GM12878 (cell line): ENCODE data around the gene GOLGA6A. TPM values are rescaled to one million over a fixed set of nuclear protein-coding genes. Genes with fewer than 3 reads are reported as not detected.

Source experiments
- ATAC-seq: fragments of 200-7000 bp; cut with Tn5 transposase; 3 replicates; pipeline ENCODE4 v1.9.1; 2020; ENCODE audit warnings: mild to moderate bottlenecking, moderate library complexity
- BruUV-seq: library from RNA; stranded (reverse); fragments of 400-500 nt; replicated peaks from 2 replicates; lab custom pipeline; 2021; lab: Mats Ljungman, UMichigan
- CTCF ChIA-PET: fragments of 300-600 bp; sonication (Branson Sonifier 250); formaldehyde crosslinking; extraction: SDS; loops from one replicate; lab custom pipeline; 2021; ENCODE audit warnings: inconsistent platforms; lab: Yijun Ruan, JAX
- POLR2A ChIA-PET: fragments of 350-600 bp; formaldehyde crosslinking; extraction: SDS; loops from one replicate; lab custom pipeline; 2021; ENCODE audit warnings: inconsistent platforms; lab: Charles Lee
- RAD21 ChIA-PET: fragments of 300-600 bp; sonication (Branson Sonifier 250); formaldehyde crosslinking; loops from one replicate; lab custom pipeline; 2023; ENCODE audit warnings: antibody characterized with exemption; ENCODE audit not compliant: unreplicated experiment; lab: Charles Lee
- SMC1A ChIA-PET: fragments of 300-600 bp; sonication (Branson Sonifier 250); formaldehyde crosslinking; loops from one replicate; lab custom pipeline; 2023; ENCODE audit not compliant: unreplicated experiment, uncharacterized antibody; lab: Charles Lee
- DNase-seq: peaks from one replicate; pipeline ENCODE4 v3.0.0-alpha.2; 2011; ENCODE audit warnings: low read depth, low spot score
- FAIRE-seq: peaks from 3 replicates; lab custom pipeline; 2011; peaks lifted over from hg19 to GRCh38; lab: Jason Lieb, UNC
- H2AFZ ChIP-seq: 2 replicates; pipeline ENCODE4 v1.6.0; 2011; ENCODE audit warnings: low read depth, low read length, control low read depth; ENCODE audit not compliant: control insufficient read depth
- H3K27ac ChIP-seq: 2 replicates; pipeline ENCODE4 v1.5.1; 2011; ENCODE audit warnings: control low read depth; ENCODE audit not compliant: control insufficient read depth, insufficient read depth
- H3K27me3 ChIP-seq, 2 experiments: replicated peaks in 1 of 2; 2 replicates each; pipeline versions ENCODE4 v1.6.0 to v1.6.1; 2011; ENCODE audit warnings: low read length in 1 of 2; ENCODE audit not compliant: control insufficient read depth in 2 of 2, insufficient read depth in 2 of 2
- H3K36me3 ChIP-seq, 2 experiments: 2 replicates each; pipeline ENCODE4 v1.5.1; 2011; ENCODE audit warnings: low read length in 1 of 2; ENCODE audit not compliant: control insufficient read depth in 2 of 2, insufficient read depth in 2 of 2
- H3K4me1 ChIP-seq: 2 replicates; pipeline ENCODE4 v1.6.1; 2011; ENCODE audit warnings: mild to moderate bottlenecking, low read length, moderate library complexity, mixed read lengths; ENCODE audit not compliant: control insufficient read depth, insufficient read depth
- H3K4me2 ChIP-seq: 2 replicates; pipeline ENCODE4 v1.6.0; 2011; ENCODE audit warnings: control low read depth; ENCODE audit not compliant: control insufficient read depth, insufficient read depth
- H3K4me3 ChIP-seq: fragments of 200-600 bp; sonication (generic); 2 replicates; pipeline ENCODE4 v1.5.1; 2016
- H3K79me2 ChIP-seq: 2 replicates; pipeline ENCODE4 v1.6.0; 2011; ENCODE audit warnings: low read length; ENCODE audit not compliant: control insufficient read depth, insufficient read depth
- H3K9ac ChIP-seq: 2 replicates; pipeline ENCODE4 v1.8.0; 2011; ENCODE audit warnings: low read length, control low read depth, mixed read lengths; ENCODE audit not compliant: control insufficient read depth, insufficient read depth
- H3K9me3 ChIP-seq: replicated peaks from 3 replicates; pipeline ENCODE4 v1.5.1; 2011; ENCODE audit warnings: mild to moderate bottlenecking, low read length; ENCODE audit not compliant: control insufficient read depth, insufficient read depth
- H4K20me1 ChIP-seq: 2 replicates; pipeline ENCODE4 v1.6.0; 2011; ENCODE audit not compliant: control insufficient read depth, insufficient read depth
- BCL11A ChIP-seq: IDR thresholded peaks from 2 replicates; pipeline ENCODE4 v1.6.1; 2011; ENCODE audit warnings: low read depth, low read length
- CEBPZ ChIP-seq: fragments of 150-350 bp; IDR thresholded peaks from 2 replicates; pipeline ENCODE4 v1.6.1; 2016; ENCODE audit warnings: low read depth, low read length
- E4F1 ChIP-seq: fragments of 450-650 bp; IDR thresholded peaks from 2 replicates; pipeline ENCODE4 v1.6.1; 2018; ENCODE audit warnings: borderline replicate concordance, mild to moderate bottlenecking; ENCODE audit not compliant: partially characterized antibody
- EZH2 ChIP-seq: IDR thresholded peaks from 2 replicates; pipeline ENCODE4 v1.6.1; 2012; ENCODE audit warnings: low read depth, mild to moderate bottlenecking, control low read depth, inconsistent platforms, low read length, borderline replicate concordance; ENCODE audit not compliant: control insufficient read depth
- KDM1A ChIP-seq: fragments of 200-600 bp; sonication (generic); IDR thresholded peaks from 2 replicates; pipeline ENCODE4 v1.6.1; 2016; ENCODE audit warnings: borderline replicate concordance
- MAX ChIP-seq: IDR thresholded peaks from 2 replicates; pipeline ENCODE4 v1.6.1; 2012; ENCODE audit warnings: low read depth, low read length, improper control_type of control experiment
- MYB ChIP-seq: fragments of 150-350 bp; IDR thresholded peaks from 2 replicates; pipeline ENCODE4 v1.6.1; 2014; ENCODE audit warnings: mild to moderate bottlenecking, low read depth, low read length, borderline replicate concordance
- NR2C1 ChIP-seq: fragments of 450-650 bp; IDR thresholded peaks from 2 replicates; pipeline ENCODE4 v1.6.1; 2017; ENCODE audit warnings: antibody characterized with exemption, mild to moderate bottlenecking, moderate library complexity
- RAD21 ChIP-seq: IDR thresholded peaks from 2 replicates; pipeline ENCODE4 v1.6.1; 2011; ENCODE audit warnings: mild to moderate bottlenecking, low read depth, low read length, moderate library complexity; ENCODE audit not compliant: insufficient read depth
- SMAD5 ChIP-seq: IDR thresholded peaks from 2 replicates; pipeline ENCODE4 v1.6.1; 2016; ENCODE audit warnings: antibody characterized with exemption, low read depth
- SMC3 ChIP-seq: IDR thresholded peaks from 2 replicates; pipeline ENCODE4 v1.6.1; 2011; ENCODE audit warnings: low read length, improper control_type of control experiment, borderline replicate concordance
- YY1 ChIP-seq: IDR thresholded peaks from 2 replicates; pipeline ENCODE4 v1.6.1; 2011; ENCODE audit warnings: low read depth, mild to moderate bottlenecking, low read length
- ZNF384 ChIP-seq: IDR thresholded peaks from 2 replicates; pipeline ENCODE4 v1.6.1; 2012; ENCODE audit warnings: low read depth, mild to moderate bottlenecking, low read length, improper control_type of control experiment, borderline replicate concordance
- ZNF622 ChIP-seq: fragments of 450-650 bp; IDR thresholded peaks from 2 replicates; pipeline ENCODE4 v1.6.1; 2017; ENCODE audit warnings: mild to moderate bottlenecking, inconsistent platforms
- WGBS: methylation state at CpG from one replicate; pipeline ENCODE4 v1.1.6; 2016; ENCODE audit warnings: low lambda C conversion rate; ENCODE audit not compliant: insufficient replicate concordance, insufficient coverage; ENCODE audit errors: missing lambda C conversion rate; 5-methylcytosine and 5-hydroxymethylcytosine counted together
- in situ Hi-C: fragments of 300-500 bp; cut with MboI; formaldehyde crosslinking; loops from 9 replicates; pipeline ENCODE4 v1.14.3; 2018; ENCODE audit warnings: mixed read lengths
- intact Hi-C: fragments of 100-400 bp; cut with micrococcal nuclease; formaldehyde crosslinking; loops from one replicate; pipeline ENCODE4 v1.14.2; 2022; ENCODE audit not compliant: unreplicated experiment
- polyA plus RNA-seq, 11 experiments: library from polyadenylated mRNA; depleted of rRNA in 4 of 11; unstranded in 6 of 11; stranded (reverse) in 5 of 11; fragments of >200 nt; fragmentation: Nextera tagmentation in 4 of 11; fragmentation: Illumina TruSeq in 1 of 11; extraction: Ambion mirVana in 4 of 11; extraction: Trizol in 1 of 11; gene quantifications; 1 replicate in 1 of 11; 2 replicates in 10 of 11; pipeline versions ENCODE4 v1.2.1 to v1.2.3, GENCODE V29; 2011 to 2016; ENCODE audit warnings: inconsistent platforms in 2 of 11, missing spikeins in 2 of 11, low read depth in 1 of 11
- total RNA-seq, 4 experiments: library from RNA; depleted of rRNA in 3 of 4; stranded (reverse); fragments of >200 nt in 3 of 4; fragmentation: Illumina TruSeq in 1 of 4; extraction: Trizol in 1 of 4; gene quantifications; 2 replicates each; pipeline versions ENCODE4 v1.2.1 to v1.2.3, GENCODE V29; 2013 to 2021
- TF ChIP-seq, protein P1 (sequence below): IDR thresholded peaks from 2 replicates; pipeline ENCODE4 v1.6.1; 2011; ENCODE audit warnings: low read depth, mild to moderate bottlenecking, low read length, moderate library complexity, borderline replicate concordance; ENCODE audit errors: extremely low read depth

GOLGA6A gene
- total and polyA plus RNA-seq, 10 of the 15 experiments (the other 5 are each of a cell fraction or from before 2014, with no cell fraction given), result not detected

GRCh38 chr15:74121039-74121438, 38.7 kb upstream of the GOLGA6A start:
- POLR2A ChIA-PET, result no interaction called here
- no peak overlapping the region for H3K4me2 ChIP-seq
- H3K27ac ChIP-seq, result no peak overlapping the region
- no peaks in the 10 kb centered on the region for H4K20me1 ChIP-seq
- CTCF ChIA-PET, result no interaction called here
- DNase-seq (no peak), FAIRE-seq (no peak), ATAC-seq (no peak)
- RAD21 ChIA-PET, result no interaction called here
- H3K4me1 ChIP-seq, result peaks cover 20% of the 10 kb centered on the region
- H3K9me3 ChIP-seq, result no peaks in the 10 kb centered on the region
- no peak overlapping the region for H2AFZ ChIP-seq
- H3K36me3 ChIP-seq, result no peaks in the 10 kb centered on the region
- H3K4me3 ChIP-seq, result no peak overlapping the region
- no TSS peak for BruUV-seq
- in situ Hi-C loops, result loop anchor here (5.0 to 10.0 kb wide), 2 partner anchors 186 to 1154 kb away; no protein-coding TSS in a partner anchor
- no peak overlapping the region for H3K9ac ChIP-seq
- TF ChIP-seq, protein P1, sequence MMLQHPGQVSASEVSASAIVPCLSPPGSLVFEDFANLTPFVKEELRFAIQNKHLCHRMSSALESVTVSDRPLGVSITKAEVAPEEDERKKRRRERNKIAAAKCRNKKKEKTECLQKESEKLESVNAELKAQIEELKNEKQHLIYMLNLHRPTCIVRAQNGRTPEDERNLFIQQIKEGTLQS, result no peak
- TF ChIP-seq MAX, result no peak
- no peak for TF ChIP-seq NR2C1
- TF ChIP-seq ZNF384, result no peak
- TF ChIP-seq ZNF622, result no peak
- no peak for TF ChIP-seq RAD21
- TF ChIP-seq KDM1A, result no peak
- no peak for TF ChIP-seq SMC3
- no peak for TF ChIP-seq MYB
- TF ChIP-seq CEBPZ, result no peak
- TF ChIP-seq BCL11A, result no peak
- TF ChIP-seq E4F1, result no peak
- TF ChIP-seq SMAD5, result no peak
- TF ChIP-seq YY1, result no peak
- TF ChIP-seq EZH2, result no peak
- intact Hi-C loops, result no loop called here
- SMC1A ChIA-PET, result no interaction called here
- H3K27me3 ChIP-seq, result peaks cover 0 to 1% of the 10 kb centered on the region in 2 experiments; a peak in 2 of 4 replicates
- no peaks in the 10 kb centered on the region for H3K79me2 ChIP-seq
- WGBS, result 34% methylated on average over 4 of the region's 4 CpGs
